Right lobe of liver (tissue), 6 donors: ENCODE measurements around the gene GPC6. TPM values are rescaled to one million over a fixed set of nuclear protein-coding genes. Genes with fewer than 3 reads are reported as not detected.
A peak's percentile ranks its signal among the peaks of the same experiment; 100 is the strongest.

Experiments
- ATAC-seq, 4 donors: fragments of 200-7000 bp; cut with Tn5 transposase; one replicate each; pipeline ENCODE4 v1.9.1; 2020; ENCODE audit warnings: mild to moderate bottlenecking in 4 of 4, moderate library complexity in 4 of 4
- DNase-seq, 3 donors: peaks; one replicate each; pipeline ENCODE4 v3.0.0-alpha.2; 2020
- H3K27ac ChIP-seq, 3 donors: fragments of 200-600 bp; one replicate each; pipeline ENCODE4 v1.8.0; 2022
- H3K27me3 ChIP-seq, 2 donors: fragments of 200-600 bp; one replicate each; pipeline ENCODE4 v1.8.0; 2022
- H3K36me3 ChIP-seq, 4 donors: fragments of 200-600 bp; sonication (generic) in 1 of 4; one replicate each; pipeline versions ENCODE4 v1.5.1 to v1.8.0; 2017 to 2022; ENCODE audit warnings: control low read depth in 1 of 4
- H3K4me1 ChIP-seq, 4 donors: fragments of 200-600 bp; sonication (generic) in 1 of 4; one replicate each; pipeline versions ENCODE4 v1.5.1 to v1.8.0; 2017 to 2022; ENCODE audit warnings: control low read depth in 1 of 4
- H3K4me3 ChIP-seq, 3 donors: fragments of 200-600 bp; one replicate each; pipeline ENCODE4 v1.8.0; 2022
- H3K9me3 ChIP-seq, 4 donors: fragments of 200-600 bp; sonication (generic) in 1 of 4; one replicate each; pipeline versions ENCODE4 v1.5.1 to v1.8.0; 2017 to 2022; ENCODE audit warnings: control low read depth in 1 of 4
- POLR2A ChIP-seq: fragments of 450-650 bp; IDR thresholded peaks from one replicate; pipeline ENCODE4 v1.6.1; 2017; ENCODE audit warnings: antibody characterized with exemption, mild to moderate bottlenecking
- WGBS: methylation state at CpG from one replicate; pipeline ENCODE4 v1.1.6; 2018; ENCODE audit warnings: low coverage, low lambda C conversion rate; ENCODE audit not compliant: insufficient coverage; ENCODE audit errors: missing lambda C conversion rate; 5-methylcytosine and 5-hydroxymethylcytosine counted together
- intact Hi-C, 2 donors: fragments of 100-400 bp; cut with DNase I; formaldehyde crosslinking; loops; one replicate each; pipeline versions ENCODE4 v1.11.2 to v1.14.1; 2022
- total RNA-seq, 6 experiments: library from RNA; depleted of rRNA in 2 of 6; stranded (reverse); fragments of >200 nt in 2 of 6; fragmentation: NEBNext Ultra II Directional in 3 of 6; extraction: Animal tissue kit (Norgen Biotek cat#: 25700) in 3 of 6; gene quantifications; one replicate each; pipeline versions ENCODE4 v1.1.0 to v1.2.4, GENCODE V29; 2016 to 2023
- TF ChIP-seq, protein P1 (sequence below), 4 donors: fragments of 200-600 bp in 3 of 4; fragments of 450-650 bp in 1 of 4; IDR thresholded peaks; one replicate each; pipeline versions ENCODE4 v1.5.1 to v1.8.0; 2016 to 2022; ENCODE audit warnings: antibody characterized with exemption in 4 of 4, mild to moderate bottlenecking in 2 of 4
- donor health status: DM: no; HTN: yes; CAD: no.
- donor health status: DM: no; HTN: no; CAD: no.
- donor health status: DM: no; HTN: no; CAD: no.
- donor health status: DM: no; HTN: yes; CAD: no.
- donor health status: DM: no; HTN: yes; CAD: no.

Gene GPC6
- total RNA-seq, 6 experiments from 2014 or later = 18.6 to 30.1 (median 20.2) TPM

DNA sequence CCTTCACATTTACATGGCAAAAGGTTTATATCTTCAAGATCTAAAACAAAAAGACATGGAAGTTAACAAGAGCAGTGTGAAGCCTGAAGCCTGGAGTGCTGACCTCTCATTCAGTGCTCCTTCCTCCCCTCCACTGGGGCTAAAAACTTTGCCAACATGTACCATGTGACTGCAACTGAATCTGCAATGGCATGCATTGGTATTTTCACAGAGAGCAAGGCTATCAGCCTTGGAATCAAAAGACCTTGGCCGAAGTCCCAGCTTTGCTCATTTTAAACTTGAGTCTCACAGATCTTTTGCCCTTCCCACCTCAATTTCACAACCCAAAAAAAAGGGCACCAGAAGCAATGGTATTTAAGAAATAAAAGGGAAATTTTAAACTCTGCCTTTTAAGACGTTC lies 927.8 kb downstream of the GPC6 start:
- Histone ChIP-seq H3K4me1 (peaks cover 0 to 27% (median 15%) of the 10 kb centered on the region in 4 donors), H3K36me3 (no peaks in the 10 kb centered on the region), H3K4me3 (no peak overlapping the region), H3K27ac (peak overlapping the region in 1 of 3 donors; percentile 45), H3K27me3 (no peaks in the 10 kb centered on the region), H3K9me3 (no peaks in the 10 kb centered on the region)
- peak; percentile 90 to 94 (median 94) for ATAC-seq
- TF ChIP-seq, protein P1, sequence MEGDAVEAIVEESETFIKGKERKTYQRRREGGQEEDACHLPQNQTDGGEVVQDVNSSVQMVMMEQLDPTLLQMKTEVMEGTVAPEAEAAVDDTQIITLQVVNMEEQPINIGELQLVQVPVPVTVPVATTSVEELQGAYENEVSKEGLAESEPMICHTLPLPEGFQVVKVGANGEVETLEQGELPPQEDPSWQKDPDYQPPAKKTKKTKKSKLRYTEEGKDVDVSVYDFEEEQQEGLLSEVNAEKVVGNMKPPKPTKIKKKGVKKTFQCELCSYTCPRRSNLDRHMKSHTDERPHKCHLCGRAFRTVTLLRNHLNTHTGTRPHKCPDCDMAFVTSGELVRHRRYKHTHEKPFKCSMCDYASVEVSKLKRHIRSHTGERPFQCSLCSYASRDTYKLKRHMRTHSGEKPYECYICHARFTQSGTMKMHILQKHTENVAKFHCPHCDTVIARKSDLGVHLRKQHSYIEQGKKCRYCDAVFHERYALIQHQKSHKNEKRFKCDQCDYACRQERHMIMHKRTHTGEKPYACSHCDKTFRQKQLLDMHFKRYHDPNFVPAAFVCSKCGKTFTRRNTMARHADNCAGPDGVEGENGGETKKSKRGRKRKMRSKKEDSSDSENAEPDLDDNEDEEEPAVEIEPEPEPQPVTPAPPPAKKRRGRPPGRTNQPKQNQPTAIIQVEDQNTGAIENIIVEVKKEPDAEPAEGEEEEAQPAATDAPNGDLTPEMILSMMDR (IDR thresholded peaks at IDR 0.05) = no peak
- no peak for TF ChIP-seq POLR2A
- 13% methylated on average over 2 of the region's 2 CpGs for WGBS
- peak; percentile 45 to 94 (median 69) for DNase-seq
- intact Hi-C loops = no loop called here

DNA sequence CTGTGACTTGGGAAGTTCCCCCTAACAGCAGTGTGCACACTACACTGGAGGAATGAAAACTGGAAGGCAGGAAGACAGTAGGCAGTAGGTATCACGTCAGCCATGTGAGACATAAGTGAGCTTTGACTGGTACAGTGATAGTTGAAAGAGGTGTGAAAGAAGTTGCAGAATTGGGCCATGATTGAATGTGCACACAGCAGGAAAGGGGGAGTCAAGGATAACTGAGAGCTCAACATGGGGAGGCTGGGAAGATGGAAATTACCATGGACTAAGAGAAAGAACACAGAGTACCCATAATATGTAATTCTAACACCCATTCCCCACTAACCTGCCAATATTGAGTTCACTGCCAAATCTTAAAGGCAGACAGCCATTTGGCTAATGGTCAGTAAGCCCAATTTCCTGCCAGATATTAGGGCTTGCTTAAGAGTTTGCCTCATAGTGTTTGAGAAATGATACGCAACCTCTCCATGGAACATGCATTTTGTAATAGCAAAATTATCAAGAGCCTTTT lies 931.2 kb downstream of the GPC6 start:
- peak overlapping the region in 2 of 3 donors; percentile 37 to 53 for H3K27ac ChIP-seq
- ATAC-seq (peak; percentile 61 to 78 (median 69)), DNase-seq (peak in 1 of 3 donors; percentile 64)
- H3K9me3 ChIP-seq = no peaks in the 10 kb centered on the region
- H3K4me1 ChIP-seq = peaks cover 0 to 27% (median 15%) of the 10 kb centered on the region in 4 donors
- intact Hi-C loops = no loop called here
- WGBS = 15% methylated on average over 2 of the region's 2 CpGs
- no peaks in the 10 kb centered on the region for H3K36me3 ChIP-seq
- H3K4me3 ChIP-seq = no peak overlapping the region
- no peak for TF ChIP-seq POLR2A
- TF ChIP-seq, protein P1 (IDR thresholded peaks at IDR 0.05) = no peak
- H3K27me3 ChIP-seq = no peaks in the 10 kb centered on the region

DNA sequence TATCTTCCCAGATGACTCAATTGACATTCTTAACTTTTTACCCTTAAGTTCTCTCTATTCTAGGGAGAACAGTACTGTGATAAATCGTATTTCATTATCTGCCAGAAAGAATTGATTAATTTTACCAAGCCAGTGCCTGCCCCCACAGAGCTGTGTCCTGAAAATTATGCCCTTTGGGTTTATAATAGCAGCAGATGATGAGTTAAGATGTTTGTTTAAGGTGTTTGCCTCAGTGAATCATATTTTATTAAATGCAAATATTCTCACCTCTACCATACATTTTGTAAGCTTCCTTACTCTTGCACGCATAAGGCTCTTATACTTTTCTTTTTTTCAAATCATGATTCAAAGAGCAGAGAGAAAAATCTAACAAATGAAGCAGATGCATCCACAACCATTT lies 934.3 kb downstream of the GPC6 start:
- intact Hi-C loops = no loop called here
- WGBS = 62% methylated on average over 2 of the region's 2 CpGs
- DNase-seq (no peak), ATAC-seq (no peak)
- no peak for TF ChIP-seq POLR2A
- TF ChIP-seq, protein P1 (IDR thresholded peaks at IDR 0.05) = no peak
- Histone ChIP-seq H3K36me3 (no peaks in the 10 kb centered on the region), H3K9me3 (no peaks in the 10 kb centered on the region), H3K27me3 (no peaks in the 10 kb centered on the region), H3K4me3 (no peak overlapping the region), H3K27ac (no peak overlapping the region), H3K4me1 (peaks cover 0 to 17% (median 8%) of the 10 kb centered on the region in 4 donors)

DNA sequence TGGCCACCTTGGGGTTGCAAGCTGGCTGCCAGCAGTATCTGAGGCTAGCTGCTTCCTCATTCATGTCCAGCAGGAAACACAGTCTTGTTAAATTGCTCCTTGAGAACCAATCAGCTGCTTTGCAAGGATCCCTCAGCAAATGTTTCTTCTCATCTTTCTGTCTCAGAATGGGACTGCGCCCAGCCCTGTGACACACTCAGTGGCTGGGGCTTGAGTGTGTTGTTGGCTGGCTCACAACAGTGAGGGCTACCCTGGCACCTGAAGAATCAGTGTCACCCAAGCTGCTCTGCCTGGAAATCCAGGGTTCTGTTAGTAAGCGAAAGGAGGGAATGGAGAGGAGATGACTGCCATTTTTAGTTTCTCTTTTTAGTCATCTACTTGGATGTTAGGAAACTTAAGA lies 935.7 kb downstream of the GPC6 start:
- DNase-seq = no peak
- peaks cover 0 to 15% (median 7%) of the 10 kb centered on the region in 4 donors for H3K4me1 ChIP-seq
- no peaks in the 10 kb centered on the region for H3K36me3 ChIP-seq
- no peak for ATAC-seq
- no peak overlapping the region for H3K4me3 ChIP-seq
- WGBS = 75% methylated on average over 1 of the region's 2 CpGs
- no peaks in the 10 kb centered on the region for H3K27me3 ChIP-seq
- H3K9me3 ChIP-seq = no peaks in the 10 kb centered on the region
- TF ChIP-seq POLR2A = no peak
- TF ChIP-seq, protein P1 (IDR thresholded peaks at IDR 0.05) = no peak
- intact Hi-C loops = no loop called here
- H3K27ac ChIP-seq = no peak overlapping the region
